Stimulated activated naive B cell treated with anti-CD40 and anti-IgM and Interleukin-4, amounts not matched to agents 10 μg/mL and 1 μg/mL and 100 μg/mL, for 72 hours (primary cell): ENCODE results near the gene FSIP1.

Source experiments
- ATAC-seq, 2 donors: fragments of 150-1000 bp; cut with Tn5 transposase; replicated peaks; 2 replicates each; pipeline ENCODE4 v1.10.0; 2021; ENCODE audit warnings: moderate library complexity in 1 of 2
- DNase-seq: peaks from one replicate; pipeline ENCODE4 v3.0.0; 2021
- H3K27ac Mint-ChIP-seq: one replicate; pipeline ENCODE4 v1.8.0; 2022; ENCODE audit warnings: mild to moderate bottlenecking, mixed read lengths
- H3K27me3 Mint-ChIP-seq, 2 donors: one replicate each; pipeline ENCODE4 v1.8.0; 2022; ENCODE audit warnings: mixed read lengths in 2 of 2
- H3K36me3 Mint-ChIP-seq, 2 donors: one replicate each; pipeline ENCODE4 v1.8.0; 2022; ENCODE audit warnings: mixed read lengths in 2 of 2, mild to moderate bottlenecking in 1 of 2
- H3K4me1 Mint-ChIP-seq, 2 donors: one replicate each; pipeline ENCODE4 v1.8.0; 2022; ENCODE audit warnings: mixed read lengths in 2 of 2, mild to moderate bottlenecking in 1 of 2
- H3K4me3 Mint-ChIP-seq, 2 donors: one replicate each; pipeline ENCODE4 v1.8.0; 2022; ENCODE audit warnings: mild to moderate bottlenecking in 2 of 2, mixed read lengths in 2 of 2, moderate library complexity in 1 of 2
- H3K9me3 Mint-ChIP-seq, 2 donors: one replicate each; pipeline ENCODE4 v1.8.0; 2022; ENCODE audit warnings: mixed read lengths in 2 of 2, mild to moderate bottlenecking in 1 of 2

FSIP1 gene

GRCh38 chr15:39640665-39641064, 142.0 kb downstream of the FSIP1 start:
- no peak overlapping the region for H3K4me3 Mint-ChIP-seq
- no peaks in the 10 kb centered on the region for H3K36me3 Mint-ChIP-seq

GRCh38 chr15:39639037-39639436, 143.6 kb downstream of the FSIP1 start:
- Mint-ChIP-seq H3K9me3 (no peaks in the 10 kb centered on the region), H3K4me3 (no peak overlapping the region), H3K36me3 (no peaks in the 10 kb centered on the region), H3K27me3 (no peaks in the 10 kb centered on the region), H3K27ac (no peak overlapping the region), H3K4me1 (no peaks in the 10 kb centered on the region)
- no peak for DNase-seq
- ATAC-seq = no peak

More at GRCh38 chr15:39640665-39641064, 142.0 kb downstream of the FSIP1 start:
- H3K9me3 Mint-ChIP-seq = no peaks in the 10 kb centered on the region
- no peaks in the 10 kb centered on the region for H3K4me1 Mint-ChIP-seq
- H3K27me3 Mint-ChIP-seq = no peaks in the 10 kb centered on the region
- H3K27ac Mint-ChIP-seq = no peak overlapping the region
- ATAC-seq (no peak), DNase-seq (no peak)

GRCh38 chr15:39638041-39638440, 144.6 kb downstream of the FSIP1 start:
- Mint-ChIP-seq H3K4me3 (no peak overlapping the region), H3K27me3 (no peaks in the 10 kb centered on the region), H3K4me1 (no peaks in the 10 kb centered on the region), H3K27ac (no peak overlapping the region), H3K9me3 (no peaks in the 10 kb centered on the region), H3K36me3 (no peaks in the 10 kb centered on the region)
- no peak for DNase-seq
- no peak for ATAC-seq

- no peak for ATAC-seq
- DNase-seq = no peak
- peaks cover 4 to 8% of the 10 kb centered on the region in 2 donors for H3K4me1 Mint-ChIP-seq
Observed at GRCh38 chr15:39631357-39631756, 151.3 kb downstream of the FSIP1 start.

GRCh38 chr15:39629906-39630305, 152.7 kb downstream of the FSIP1 start:
- Mint-ChIP-seq H3K4me1 (peaks cover 6 to 12% of the 10 kb centered on the region in 2 donors), H3K4me3 (no peak overlapping the region), H3K27ac (peak overlapping the region; percentile 17), H3K27me3 (no peaks in the 10 kb centered on the region), H3K36me3 (peaks cover 0 to 2% of the 10 kb centered on the region in 2 donors), H3K9me3 (no peaks in the 10 kb centered on the region)
- ATAC-seq (no peak), DNase-seq (no peak)

More at GRCh38 chr15:39631357-39631756, 151.3 kb downstream of the FSIP1 start:
- Mint-ChIP-seq H3K9me3 (no peaks in the 10 kb centered on the region), H3K27ac (no peak overlapping the region), H3K4me3 (no peak overlapping the region), H3K27me3 (no peaks in the 10 kb centered on the region), H3K36me3 (peaks cover 0 to 2% of the 10 kb centered on the region in 2 donors)

GRCh38 chr15:39629371-39629770, 153.3 kb downstream of the FSIP1 start:
- peaks cover 0 to 5% of the 10 kb centered on the region in 2 donors for H3K36me3 Mint-ChIP-seq
- no peak overlapping the region for H3K27ac Mint-ChIP-seq
- ATAC-seq (no peak), DNase-seq (no peak)
- H3K27me3 Mint-ChIP-seq = no peaks in the 10 kb centered on the region
- no peak overlapping the region for H3K4me3 Mint-ChIP-seq
- peaks cover 11 to 17% of the 10 kb centered on the region in 2 donors for H3K4me1 Mint-ChIP-seq
- H3K9me3 Mint-ChIP-seq = peaks cover 0 to 2% of the 10 kb centered on the region in 2 donors

GRCh38 chr15:39628546-39629257, 153.9 kb downstream of the FSIP1 start:
- no peaks in the 10 kb centered on the region for H3K27me3 Mint-ChIP-seq
- DNase-seq = no peak
- H3K36me3 Mint-ChIP-seq = peaks cover 0 to 5% of the 10 kb centered on the region in 2 donors
- ATAC-seq = no peak
- H3K9me3 Mint-ChIP-seq = peaks cover 0 to 2% of the 10 kb centered on the region in 2 donors
- no peak overlapping the region for H3K4me3 Mint-ChIP-seq
- peaks cover 15 to 23% of the 10 kb centered on the region in 2 donors for H3K4me1 Mint-ChIP-seq
- H3K27ac Mint-ChIP-seq = no peak overlapping the region

- DNase-seq = no peak
- ATAC-seq = no peak
- no peak overlapping the region for H3K4me3 Mint-ChIP-seq
- peaks cover 17 to 29% of the 10 kb centered on the region in 2 donors for H3K4me1 Mint-ChIP-seq
- H3K27ac Mint-ChIP-seq = no peak overlapping the region
- peaks cover 0 to 2% of the 10 kb centered on the region in 2 donors for H3K9me3 Mint-ChIP-seq
- H3K27me3 Mint-ChIP-seq = no peaks in the 10 kb centered on the region
- peaks cover 0 to 5% of the 10 kb centered on the region in 2 donors for H3K36me3 Mint-ChIP-seq
Observed at GRCh38 chr15:39628144-39628508, 154.5 kb downstream of the FSIP1 start.

- H3K27me3 Mint-ChIP-seq = no peaks in the 10 kb centered on the region
- peaks cover 0 to 2% of the 10 kb centered on the region in 2 donors for H3K9me3 Mint-ChIP-seq
- DNase-seq = no peak
- ATAC-seq = no peak
- no peak overlapping the region for H3K27ac Mint-ChIP-seq
- H3K4me3 Mint-ChIP-seq = no peak overlapping the region
- H3K36me3 Mint-ChIP-seq = peaks cover 0 to 5% of the 10 kb centered on the region in 2 donors
- H3K4me1 Mint-ChIP-seq = peaks cover 21 to 33% of the 10 kb centered on the region in 2 donors
Observed at GRCh38 chr15:39627451-39628143, 155.0 kb downstream of the FSIP1 start.

- Mint-ChIP-seq H3K27me3 (no peaks in the 10 kb centered on the region), H3K27ac (no peak overlapping the region), H3K9me3 (peaks cover 0 to 2% of the 10 kb centered on the region in 2 donors), H3K36me3 (peaks cover 0 to 5% of the 10 kb centered on the region in 2 donors), H3K4me1 (peaks cover 21 to 33% of the 10 kb centered on the region in 2 donors), H3K4me3 (no peak overlapping the region)
- no peak for ATAC-seq
- no peak for DNase-seq
Observed at GRCh38 chr15:39625856-39626255, 156.8 kb downstream of the FSIP1 start.

GRCh38 chr15:39625451-39625850, 157.2 kb downstream of the FSIP1 start:
- DNase-seq (no peak), ATAC-seq (no peak)
- H3K27ac Mint-ChIP-seq = no peak overlapping the region
- H3K27me3 Mint-ChIP-seq = no peaks in the 10 kb centered on the region
- H3K36me3 Mint-ChIP-seq = peaks cover 0 to 5% of the 10 kb centered on the region in 2 donors
- H3K4me1 Mint-ChIP-seq = peaks cover 21 to 33% of the 10 kb centered on the region in 2 donors
- H3K9me3 Mint-ChIP-seq = peaks cover 0 to 2% of the 10 kb centered on the region in 2 donors
- H3K4me3 Mint-ChIP-seq = no peak overlapping the region

GRCh38 chr15:39624806-39625205, 157.8 kb downstream of the FSIP1 start:
- H3K36me3 Mint-ChIP-seq = peaks cover 0 to 5% of the 10 kb centered on the region in 2 donors
- peak overlapping the region; percentile 81 for H3K27ac Mint-ChIP-seq
- no peaks in the 10 kb centered on the region for H3K27me3 Mint-ChIP-seq
- peak; percentile 15 for DNase-seq
- peaks cover 3% of the 10 kb centered on the region in 2 donors for H3K9me3 Mint-ChIP-seq
- peak; percentile 63 to 71 for ATAC-seq
- H3K4me1 Mint-ChIP-seq = peaks cover 21 to 33% of the 10 kb centered on the region in 2 donors
- H3K4me3 Mint-ChIP-seq = peak overlapping the region; percentile 14 to 63

GRCh38 chr15:39623529-39623931, 159.1 kb downstream of the FSIP1 start:
- Mint-ChIP-seq H3K27me3 (no peaks in the 10 kb centered on the region), H3K4me1 (peaks cover 17 to 25% of the 10 kb centered on the region in 2 donors), H3K36me3 (peaks cover 0 to 5% of the 10 kb centered on the region in 2 donors), H3K4me3 (peak overlapping the region in 1 of 2 donors; percentile 15), H3K27ac (no peak overlapping the region), H3K9me3 (peaks cover 5% of the 10 kb centered on the region in 2 donors)
- ATAC-seq = peak; percentile 93 to 94
- DNase-seq = peak; percentile 27

- Mint-ChIP-seq H3K36me3 (peaks cover 0 to 5% of the 10 kb centered on the region in 2 donors), H3K9me3 (peaks cover 5% of the 10 kb centered on the region in 2 donors), H3K4me1 (peaks cover 17 to 25% of the 10 kb centered on the region in 2 donors), H3K4me3 (peak overlapping the region in 1 of 2 donors; percentile 15), H3K27me3 (no peaks in the 10 kb centered on the region), H3K27ac (no peak overlapping the region)
- peak; percentile 7 to 10 for ATAC-seq
- DNase-seq = no peak
Observed at GRCh38 chr15:39622660-39623516, 159.8 kb downstream of the FSIP1 start.
